GM12878 (cell line): Measurements from ENCODE around the gene KCNMB4. TPM values are rescaled to one million over a fixed set of nuclear protein-coding genes. Genes with fewer than 3 reads are reported as not detected.

Experiments used
- ATAC-seq: fragments of 200-7000 bp; cut with Tn5 transposase; 3 replicates; pipeline ENCODE4 v1.9.1; 2020; ENCODE audit warnings: mild to moderate bottlenecking, moderate library complexity
- BruUV-seq: library from RNA; stranded (reverse); fragments of 400-500 nt; replicated peaks from 2 replicates; lab custom pipeline; 2021; lab: Mats Ljungman, UMichigan
- CTCF ChIA-PET: fragments of 300-600 bp; sonication (Branson Sonifier 250); formaldehyde crosslinking; extraction: SDS; loops from one replicate; lab custom pipeline; 2021; ENCODE audit warnings: inconsistent platforms; lab: Yijun Ruan, JAX
- POLR2A ChIA-PET: fragments of 350-600 bp; formaldehyde crosslinking; extraction: SDS; loops from one replicate; lab custom pipeline; 2021; ENCODE audit warnings: inconsistent platforms; lab: Charles Lee
- RAD21 ChIA-PET: fragments of 300-600 bp; sonication (Branson Sonifier 250); formaldehyde crosslinking; loops from one replicate; lab custom pipeline; 2023; ENCODE audit warnings: antibody characterized with exemption; ENCODE audit not compliant: unreplicated experiment; lab: Charles Lee
- SMC1A ChIA-PET: fragments of 300-600 bp; sonication (Branson Sonifier 250); formaldehyde crosslinking; loops from one replicate; lab custom pipeline; 2023; ENCODE audit not compliant: unreplicated experiment, uncharacterized antibody; lab: Charles Lee
- DNase-seq: peaks from one replicate; pipeline ENCODE4 v3.0.0-alpha.2; 2011; ENCODE audit warnings: low read depth, low spot score
- FAIRE-seq: peaks from 3 replicates; lab custom pipeline; 2011; peaks lifted over from hg19 to GRCh38; lab: Jason Lieb, UNC
- H2AFZ ChIP-seq: 2 replicates; pipeline ENCODE4 v1.6.0; 2011; ENCODE audit warnings: low read depth, low read length, control low read depth; ENCODE audit not compliant: control insufficient read depth
- H3K27ac ChIP-seq: 2 replicates; pipeline ENCODE4 v1.5.1; 2011; ENCODE audit warnings: control low read depth; ENCODE audit not compliant: control insufficient read depth, insufficient read depth
- H3K27me3 ChIP-seq, 2 experiments: replicated peaks in 1 of 2; 2 replicates each; pipeline versions ENCODE4 v1.6.0 to v1.6.1; 2011; ENCODE audit warnings: low read length in 1 of 2; ENCODE audit not compliant: control insufficient read depth in 2 of 2, insufficient read depth in 2 of 2
- H3K36me3 ChIP-seq, 2 experiments: 2 replicates each; pipeline ENCODE4 v1.5.1; 2011; ENCODE audit warnings: low read length in 1 of 2; ENCODE audit not compliant: control insufficient read depth in 2 of 2, insufficient read depth in 2 of 2
- H3K4me1 ChIP-seq: 2 replicates; pipeline ENCODE4 v1.6.1; 2011; ENCODE audit warnings: mild to moderate bottlenecking, low read length, moderate library complexity, mixed read lengths; ENCODE audit not compliant: control insufficient read depth, insufficient read depth
- H3K4me2 ChIP-seq: 2 replicates; pipeline ENCODE4 v1.6.0; 2011; ENCODE audit warnings: control low read depth; ENCODE audit not compliant: control insufficient read depth, insufficient read depth
- H3K4me3 ChIP-seq: fragments of 200-600 bp; sonication (generic); 2 replicates; pipeline ENCODE4 v1.5.1; 2016
- H3K79me2 ChIP-seq: 2 replicates; pipeline ENCODE4 v1.6.0; 2011; ENCODE audit warnings: low read length; ENCODE audit not compliant: control insufficient read depth, insufficient read depth
- H3K9ac ChIP-seq: 2 replicates; pipeline ENCODE4 v1.8.0; 2011; ENCODE audit warnings: low read length, control low read depth, mixed read lengths; ENCODE audit not compliant: control insufficient read depth, insufficient read depth
- H3K9me3 ChIP-seq: replicated peaks from 3 replicates; pipeline ENCODE4 v1.5.1; 2011; ENCODE audit warnings: mild to moderate bottlenecking, low read length; ENCODE audit not compliant: control insufficient read depth, insufficient read depth
- H4K20me1 ChIP-seq: 2 replicates; pipeline ENCODE4 v1.6.0; 2011; ENCODE audit not compliant: control insufficient read depth, insufficient read depth
- BCL3 ChIP-seq: IDR thresholded peaks from 2 replicates; pipeline ENCODE4 v1.6.1; 2011; ENCODE audit warnings: borderline replicate concordance, low read depth, mild to moderate bottlenecking, moderate library complexity, low read length; ENCODE audit not compliant: insufficient read depth, poor library complexity, severe bottlenecking
- ETV6 ChIP-seq, 2 experiments: fragments of 450-650 bp in 1 of 2; IDR thresholded peaks in 1 of 2; conservative IDR thresholded peaks in 1 of 2; 2 replicates each; pipeline ENCODE4 v1.6.1; 2014; ENCODE audit warnings: antibody characterized with exemption in 1 of 2, borderline replicate concordance in 1 of 2, low read depth in 1 of 2, mild to moderate bottlenecking in 1 of 2, moderate library complexity in 1 of 2
- HDAC6 ChIP-seq: fragments of 200-600 bp; sonication (generic); IDR thresholded peaks from one replicate; pipeline ENCODE4 v1.8.0; 2017; ENCODE audit warnings: antibody characterized with exemption; ENCODE audit not compliant: unreplicated experiment
- MAX ChIP-seq: IDR thresholded peaks from 2 replicates; pipeline ENCODE4 v1.6.1; 2012; ENCODE audit warnings: low read depth, low read length, improper control_type of control experiment
- MLLT1 ChIP-seq: fragments of 450-650 bp; IDR thresholded peaks from 2 replicates; pipeline ENCODE4 v1.6.1; 2016; ENCODE audit warnings: mild to moderate bottlenecking
- MYC ChIP-seq: IDR thresholded peaks from 2 replicates; pipeline ENCODE4 v1.6.1; 2011; ENCODE audit warnings: mild to moderate bottlenecking, low read length, moderate library complexity, inconsistent platforms; ENCODE audit not compliant: insufficient read depth, insufficient replicate concordance, insufficient read length, severe bottlenecking
- NFYB ChIP-seq: IDR thresholded peaks from 2 replicates; pipeline ENCODE4 v1.6.1; 2011; ENCODE audit warnings: low read depth, mild to moderate bottlenecking, low read length, improper control_type of control experiment, moderate library complexity; ENCODE audit not compliant: insufficient read depth
- SIX5 ChIP-seq: IDR thresholded peaks from 2 replicates; pipeline ENCODE4 v1.6.1; 2011; ENCODE audit warnings: mild to moderate bottlenecking, low read depth, low read length, moderate library complexity; ENCODE audit not compliant: severe bottlenecking
- STAT1 ChIP-seq: fragments of 450-650 bp; conservative IDR thresholded peaks from 2 replicates; pipeline ENCODE4 v1.6.1; 2014; ENCODE audit warnings: antibody characterized with exemption, mild to moderate bottlenecking
- SUZ12 ChIP-seq: fragments of 200-600 bp; sonication (generic); IDR thresholded peaks from one replicate; pipeline ENCODE4 v1.6.1; 2018; ENCODE audit warnings: antibody characterized with exemption, mild to moderate bottlenecking; ENCODE audit not compliant: unreplicated experiment
- USF1 ChIP-seq: IDR thresholded peaks from 2 replicates; pipeline ENCODE4 v1.6.1; 2011; ENCODE audit warnings: borderline replicate concordance, low read depth, mild to moderate bottlenecking, moderate library complexity, mixed read lengths, low read length; ENCODE audit not compliant: insufficient read depth; ENCODE audit errors: extremely low read length
- WGBS: methylation state at CpG from one replicate; pipeline ENCODE4 v1.1.6; 2016; ENCODE audit warnings: low lambda C conversion rate; ENCODE audit not compliant: insufficient replicate concordance, insufficient coverage; ENCODE audit errors: missing lambda C conversion rate; 5-methylcytosine and 5-hydroxymethylcytosine counted together
- in situ Hi-C: fragments of 300-500 bp; cut with MboI; formaldehyde crosslinking; loops from 9 replicates; pipeline ENCODE4 v1.14.3; 2018; ENCODE audit warnings: mixed read lengths
- intact Hi-C: fragments of 100-400 bp; cut with micrococcal nuclease; formaldehyde crosslinking; loops from one replicate; pipeline ENCODE4 v1.14.2; 2022; ENCODE audit not compliant: unreplicated experiment
- polyA plus RNA-seq, 11 experiments: library from polyadenylated mRNA; depleted of rRNA in 4 of 11; unstranded in 6 of 11; stranded (reverse) in 5 of 11; fragments of >200 nt; fragmentation: Nextera tagmentation in 4 of 11; fragmentation: Illumina TruSeq in 1 of 11; extraction: Ambion mirVana in 4 of 11; extraction: Trizol in 1 of 11; gene quantifications; 1 replicate in 1 of 11; 2 replicates in 10 of 11; pipeline versions ENCODE4 v1.2.1 to v1.2.3, GENCODE V29; 2011 to 2016; ENCODE audit warnings: inconsistent platforms in 2 of 11, missing spikeins in 2 of 11, low read depth in 1 of 11
- total RNA-seq, 4 experiments: library from RNA; depleted of rRNA in 3 of 4; stranded (reverse); fragments of >200 nt in 3 of 4; fragmentation: Illumina TruSeq in 1 of 4; extraction: Trizol in 1 of 4; gene quantifications; 2 replicates each; pipeline versions ENCODE4 v1.2.1 to v1.2.3, GENCODE V29; 2013 to 2021

KCNMB4 gene
- total and polyA plus RNA-seq, 10 of the 15 experiments (the other 5 are each of a cell fraction or from before 2014, with no cell fraction given): 0.06 to 0.37 (median 0.16) TPM; not detected in 2

GRCh38 chr12:70399311-70399710 is 33.2 kb downstream of the KCNMB4 start:
- 68% methylated on average over 6 of the region's 6 CpGs for WGBS
- H3K4me3 ChIP-seq: no peak overlapping the region
- H3K79me2 ChIP-seq: no peaks in the 10 kb centered on the region
- BruUV-seq: no TSS peak
- H3K9me3 ChIP-seq: no peaks in the 10 kb centered on the region
- no peak for ATAC-seq
- ChIA-PET SMC1A (interaction anchor here (0.5 to 1.5 kb wide), 2 partner anchors 19 to 498 kb away, joined by 5 to 6 read pairs; no protein-coding TSS in a partner anchor), RAD21 (interaction anchor here (0.6 kb wide), 1 partner anchor 23 kb away, joined by 3 read pairs; no protein-coding TSS in a partner anchor), CTCF (interaction anchor here (0.8 to 0.9 kb wide), 2 partner anchors 191 to 499 kb away, joined by 3 read pairs; no protein-coding TSS in a partner anchor), POLR2A (no interaction called here)
- H4K20me1 ChIP-seq: no peaks in the 10 kb centered on the region
- H2AFZ ChIP-seq: no peak overlapping the region
- intact Hi-C loops (no loop called here), in situ Hi-C loops (no loop called here)
- TF ChIP-seq SIX5 (no peak), HDAC6 (no peak), MYC (no peak)
- no peak for DNase-seq
- H3K4me1 ChIP-seq: no peaks in the 10 kb centered on the region
- H3K4me2 ChIP-seq: no peak overlapping the region
- no peak overlapping the region for H3K9ac ChIP-seq
- no peaks in the 10 kb centered on the region for H3K27me3 ChIP-seq
- no peak for FAIRE-seq
- H3K36me3 ChIP-seq: no peaks in the 10 kb centered on the region
- no peak overlapping the region for H3K27ac ChIP-seq

- POLR2A ChIA-PET: no interaction called here
- RAD21 ChIA-PET: no interaction called here
- in situ Hi-C loops: no loop called here
- CTCF ChIA-PET: no interaction called here
- WGBS: 85% methylated on average over 3 of the region's 3 CpGs
- SMC1A ChIA-PET: interaction anchor here (1.5 kb wide), 1 partner anchor 499 kb away, joined by 6 read pairs; no protein-coding TSS in a partner anchor
- no peaks in the 10 kb centered on the region for H4K20me1 ChIP-seq
- DNase-seq (no peak), FAIRE-seq (no peak), ATAC-seq (no peak)
- H3K27me3 ChIP-seq: no peaks in the 10 kb centered on the region
- no peak overlapping the region for H3K4me2 ChIP-seq
- BruUV-seq: no TSS peak
- no peaks in the 10 kb centered on the region for H3K79me2 ChIP-seq
- no peak overlapping the region for H3K4me3 ChIP-seq
- no peak overlapping the region for H3K27ac ChIP-seq
- H3K36me3 ChIP-seq: no peaks in the 10 kb centered on the region
- no peak for TF ChIP-seq BCL3
- TF ChIP-seq MAX: no peak
- TF ChIP-seq ETV6 (conservative IDR thresholded peaks at IDR 0.05 in 1 of 2, IDR thresholded peaks at IDR 0.05 in 1 of 2; ENCODE audit: borderline replicate concordance in 1 of 2, low read depth in 1 of 2): no peak
- no peak for TF ChIP-seq MLLT1
- TF ChIP-seq SUZ12: no peak
- TF ChIP-seq NFYB: no peak
- TF ChIP-seq USF1: no peak
- TF ChIP-seq STAT1: no peak
- no peak overlapping the region for H3K9ac ChIP-seq
- no peaks in the 10 kb centered on the region for H3K4me1 ChIP-seq
- no peak overlapping the region for H2AFZ ChIP-seq
- H3K9me3 ChIP-seq: no peaks in the 10 kb centered on the region
- intact Hi-C loops: loop anchor here (5.0 kb wide), 1 partner anchor 177 kb away; no protein-coding TSS in a partner anchor
Observed at GRCh38 chr12:70400124-70400523, 34.0 kb downstream of the KCNMB4 start.
